Measurements from ENCODE around the gene ANKRD55.
"Not testable (repeated sequence)": the region's sequence is repeated elsewhere in the genome, so short reads cannot be mapped to it uniquely, and the experiment has no call there.

The ANKRD55 gene

GRCh38 chr5:56206126-56206910 lies 26.8 kb downstream of the ANKRD55 start:
- no peak for DNase-seq

GRCh38 chr5:56203936-56204335 lies 29.2 kb downstream of the ANKRD55 start:
- DNase-seq = not testable (repeated sequence)

- DNase-seq = no peak
Observed at GRCh38 chr5:56202483-56202882, 30.6 kb downstream of the ANKRD55 start.

GRCh38 chr5:56201762-56202261 lies 31.3 kb downstream of the ANKRD55 start:
- DNase-seq = not testable (repeated sequence)

- peak; percentile 34 for DNase-seq
Observed at GRCh38 chr5:56200971-56201666, 32.0 kb downstream of the ANKRD55 start.

- DNase-seq = no peak
Observed at GRCh38 chr5:56195016-56195415, 38.1 kb downstream of the ANKRD55 start.

- DNase-seq = no peak
Observed at GRCh38 chr5:56192246-56192645, 40.9 kb downstream of the ANKRD55 start.

- DNase-seq = no peak
Observed at GRCh38 chr5:56191656-56192055, 41.5 kb downstream of the ANKRD55 start.

- no peak for DNase-seq
Observed at GRCh38 chr5:56190497-56190896, 42.6 kb downstream of the ANKRD55 start.

- DNase-seq = no peak
Observed at GRCh38 chr5:56185768-56186311, 47.3 kb downstream of the ANKRD55 start.

- no peak for DNase-seq
Observed at GRCh38 chr5:56183506-56183905, 49.6 kb downstream of the ANKRD55 start.

- no peak for DNase-seq
Observed at GRCh38 chr5:56179442-56179841, 53.7 kb downstream of the ANKRD55 start.

- DNase-seq = no peak
Observed at GRCh38 chr5:56178823-56179222, 54.3 kb downstream of the ANKRD55 start.

- DNase-seq = no peak
Observed at GRCh38 chr5:56176871-56177533, 56.1 kb downstream of the ANKRD55 start.

- DNase-seq = no peak
Observed at GRCh38 chr5:56176155-56176798, 56.9 kb downstream of the ANKRD55 start.

GRCh38 chr5:56175488-56175887 lies 57.6 kb downstream of the ANKRD55 start:
- DNase-seq = no peak

GRCh38 chr5:56175021-56175420 lies 58.1 kb downstream of the ANKRD55 start:
- no peak for DNase-seq

GRCh38 chr5:56172241-56172640 lies 60.9 kb downstream of the ANKRD55 start:
- DNase-seq = no peak

GRCh38 chr5:56170557-56170956 lies 62.6 kb downstream of the ANKRD55 start:
- DNase-seq = no peak

GRCh38 chr5:56169949-56170348 lies 63.2 kb downstream of the ANKRD55 start:
- DNase-seq = no peak

- no peak for DNase-seq
Observed at GRCh38 chr5:56169281-56169680, 63.8 kb downstream of the ANKRD55 start.

- no peak for DNase-seq
Observed at GRCh38 chr5:56168066-56168478, 65.1 kb downstream of the ANKRD55 start.

GRCh38 chr5:56167519-56167918 lies 65.6 kb downstream of the ANKRD55 start:
- no peak for DNase-seq

All from stimulated activated CD4-positive, alpha-beta T cell treated with anti-CD3 and anti-CD28 coated beads, Interleukin-4, amount 100 ng/mL, for 1 hour (primary cell).